Activated CD4-positive, CD25-positive, alpha-beta regulatory T cell treated with anti-CD3 and anti-CD28 coated beads, Interleukin-2, amount 50 U/mL, for 72 hours (primary cell): ENCODE results near the gene TSPAN5.

Source experiments
- DNase-seq: peaks from one replicate; pipeline ENCODE4 v3.0.0; 2021

TSPAN5 gene

DNA sequence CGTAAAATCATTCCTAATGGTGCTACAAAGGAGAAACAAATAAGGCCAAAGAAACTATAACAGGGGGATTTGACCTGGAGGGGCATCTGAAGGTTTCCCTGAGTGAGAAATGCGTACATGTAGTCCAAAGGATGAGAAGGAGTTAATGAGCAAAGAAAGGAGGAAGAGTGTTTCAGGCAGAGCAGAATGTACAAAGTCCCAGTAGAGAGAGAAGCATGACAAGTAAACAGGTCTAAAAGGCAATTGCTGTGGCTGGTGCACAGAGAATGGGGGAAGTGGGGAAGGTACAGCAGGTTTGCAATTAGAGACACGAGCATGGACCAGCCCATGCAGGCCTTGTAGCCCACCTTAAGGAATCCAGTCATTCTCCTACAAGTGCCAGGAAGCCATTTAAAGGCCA lies 145.5 kb downstream of the TSPAN5 start:
- no peak for DNase-seq

- no peak for DNase-seq
Measured at GRCh38 chr4:98510757-98511517, 147.5 kb downstream of the TSPAN5 start.

- DNase-seq: no peak
Measured at GRCh38 chr4:98510340-98510739, 148.1 kb downstream of the TSPAN5 start.

DNA sequence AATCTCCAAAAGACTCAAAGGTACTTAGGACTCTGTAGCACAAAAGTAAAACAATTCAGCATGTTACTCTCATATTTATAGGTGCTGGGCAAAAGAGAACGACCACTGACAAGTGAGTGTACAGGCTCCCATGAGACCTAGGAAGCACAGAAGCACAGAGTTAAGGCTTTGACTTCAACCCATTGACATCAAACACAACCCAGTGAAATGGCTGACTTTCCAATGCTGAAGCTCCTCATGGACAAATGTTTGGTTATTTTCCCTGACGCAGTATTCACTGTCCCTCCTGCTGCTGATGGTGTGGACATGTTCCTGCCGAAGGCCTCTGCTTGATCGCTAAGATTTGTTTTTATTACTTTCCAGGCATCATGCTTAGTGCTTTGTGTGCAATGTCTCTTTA lies 148.7 kb downstream of the TSPAN5 start:
- no peak for DNase-seq

DNA sequence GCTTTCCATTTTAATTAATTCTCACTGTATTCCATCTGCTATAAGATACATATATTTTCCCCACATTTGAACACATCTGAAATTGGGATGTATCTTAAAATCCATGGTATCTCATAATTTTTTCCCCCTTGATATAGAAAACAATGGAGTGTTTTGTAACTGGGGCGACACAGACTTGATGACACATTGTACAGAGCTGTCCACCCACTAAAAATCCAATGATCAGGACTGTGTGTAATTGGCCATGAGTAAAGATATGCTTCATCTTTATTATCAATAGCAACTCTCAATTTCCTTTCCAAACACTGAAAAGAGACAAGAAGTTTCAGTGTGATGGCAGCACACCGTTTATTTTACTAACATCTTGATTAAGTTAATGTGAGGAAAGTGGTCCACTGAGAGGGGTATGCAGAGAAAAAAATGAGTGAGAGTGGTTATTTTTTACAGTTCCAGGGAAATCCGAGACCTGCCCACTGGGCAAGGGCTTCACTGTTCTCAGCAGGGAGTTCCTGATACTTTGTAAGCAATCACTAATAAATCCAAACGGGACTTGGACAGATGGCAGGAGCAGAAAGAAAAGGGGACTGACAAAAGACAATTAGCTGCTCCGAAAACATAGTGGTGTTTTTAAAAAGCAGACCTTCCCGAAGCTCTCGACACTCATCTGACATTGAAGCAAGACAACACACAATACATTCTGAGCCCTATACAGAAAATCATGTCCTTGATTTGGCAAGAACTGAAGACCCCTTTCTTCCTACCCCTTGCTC lies 149.4 kb downstream of the TSPAN5 start:
- no peak for DNase-seq

DNA sequence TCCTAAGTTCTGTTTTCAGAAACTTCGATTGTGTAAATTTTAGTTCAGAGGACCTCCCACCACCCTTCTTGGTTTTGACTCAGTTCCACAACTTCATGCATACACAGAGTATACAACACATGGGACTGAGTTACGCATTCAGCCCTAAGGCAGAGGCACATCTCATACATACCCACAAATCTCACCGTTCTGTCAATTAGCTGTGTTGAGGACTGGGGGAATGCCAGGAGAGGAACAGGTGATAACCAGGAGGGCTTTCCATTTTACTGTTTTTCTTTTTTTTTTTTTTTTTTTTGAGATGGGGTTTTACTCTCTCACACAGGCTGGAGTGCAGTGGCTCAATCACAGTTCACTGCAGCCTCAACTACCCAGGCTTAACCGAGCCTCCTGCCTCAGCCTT lies 150.2 kb downstream of the TSPAN5 start:
- DNase-seq: no peak

GRCh38 chr4:98507299-98507698 lies 151.1 kb downstream of the TSPAN5 start:
- no peak for DNase-seq

DNA sequence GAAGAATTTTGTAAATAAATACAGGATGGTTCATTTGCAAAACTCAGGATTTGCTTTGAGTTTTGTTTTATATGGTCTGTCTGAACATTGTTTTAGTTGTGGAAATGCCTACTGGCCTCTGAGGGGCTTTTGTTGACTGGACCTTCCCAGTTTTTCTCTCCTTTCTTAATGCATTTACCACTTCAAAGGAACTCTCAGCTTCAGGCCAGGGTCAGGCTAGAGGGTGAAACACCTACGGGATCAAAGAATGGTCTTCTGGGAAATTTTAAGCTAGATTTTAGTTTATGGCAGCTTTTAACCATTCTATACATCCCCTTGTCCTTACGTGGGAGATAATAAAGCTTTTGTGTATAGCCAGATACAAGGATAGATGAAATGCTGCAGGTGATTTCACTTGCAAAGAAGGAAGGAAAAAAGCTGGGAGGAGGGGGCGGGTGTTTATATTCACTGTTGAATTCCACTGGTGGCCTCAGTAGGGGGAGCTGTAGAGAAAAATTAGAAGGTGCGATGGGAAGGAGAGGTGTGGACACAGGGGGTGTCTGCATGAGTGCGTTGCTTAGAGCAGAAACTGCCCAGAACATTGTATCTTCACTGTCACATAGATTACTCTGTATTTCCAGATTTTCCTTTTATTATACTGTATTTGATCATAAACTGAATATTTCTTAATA lies 151.8 kb downstream of the TSPAN5 start:
- DNase-seq: no peak

DNA sequence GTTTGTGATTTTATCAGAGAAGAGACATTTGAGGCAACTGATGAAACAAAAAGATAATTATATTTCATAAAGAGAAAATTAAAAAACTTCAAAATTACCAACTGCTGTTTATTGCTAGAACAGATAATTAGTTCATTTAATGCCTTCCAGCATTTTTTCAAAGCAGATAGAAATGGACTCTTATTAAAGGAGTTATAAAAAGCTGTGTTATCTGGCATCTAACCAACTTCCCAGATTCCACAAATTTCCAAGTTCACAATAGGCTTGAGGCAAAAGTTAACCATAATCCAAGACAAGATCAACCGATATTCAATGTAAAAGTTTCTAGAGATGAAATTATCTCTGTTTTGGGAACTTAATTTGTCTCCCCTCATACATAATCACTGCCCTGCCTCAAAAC lies 152.4 kb downstream of the TSPAN5 start:
- DNase-seq: no peak

DNA sequence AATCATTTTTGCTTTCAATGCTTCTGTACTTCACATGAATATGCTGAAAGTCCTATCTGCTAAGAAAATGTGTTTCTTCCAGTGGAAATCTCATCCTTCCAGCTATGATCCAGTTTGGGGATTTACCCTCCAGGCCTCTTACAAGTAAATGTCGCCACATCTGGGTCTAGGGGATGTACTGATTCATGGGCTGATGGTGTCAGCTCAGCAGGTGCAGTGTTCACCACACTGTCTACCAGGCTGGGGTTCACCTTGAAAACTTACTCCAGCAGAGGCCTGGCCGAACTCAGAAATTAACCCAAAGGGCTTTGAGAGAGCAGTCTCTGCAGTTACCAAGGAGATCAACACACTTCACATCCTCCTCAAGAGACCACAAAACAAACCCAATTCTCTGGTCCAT lies 154.3 kb downstream of the TSPAN5 start:
- no peak for DNase-seq

- no peak for DNase-seq
Measured at GRCh38 chr4:98503676-98504075, 154.7 kb downstream of the TSPAN5 start.

- no peak for DNase-seq
Measured at GRCh38 chr4:98502624-98503023, 155.8 kb downstream of the TSPAN5 start.

- no peak for DNase-seq
Measured at GRCh38 chr4:98502031-98502430, 156.4 kb downstream of the TSPAN5 start.

DNA sequence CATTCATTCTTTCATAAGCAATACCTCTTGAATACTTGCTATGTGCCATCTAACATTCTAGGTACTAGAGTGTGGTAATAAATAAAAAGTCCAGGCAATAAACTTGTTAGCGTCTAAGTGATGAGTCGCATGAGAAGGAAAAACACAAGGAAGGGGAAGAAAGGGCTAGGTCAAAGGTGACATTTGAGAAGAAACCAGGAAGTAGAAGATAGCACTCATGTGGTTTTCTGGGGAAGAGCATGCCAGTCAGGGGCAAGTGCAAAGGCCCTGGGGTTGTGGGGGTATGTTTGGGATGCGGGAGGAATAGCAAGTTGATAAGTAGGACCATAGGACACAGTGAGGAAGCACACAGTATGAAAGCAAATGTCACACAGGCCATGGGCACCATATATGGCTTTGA lies 157.0 kb downstream of the TSPAN5 start:
- no peak for DNase-seq

DNA sequence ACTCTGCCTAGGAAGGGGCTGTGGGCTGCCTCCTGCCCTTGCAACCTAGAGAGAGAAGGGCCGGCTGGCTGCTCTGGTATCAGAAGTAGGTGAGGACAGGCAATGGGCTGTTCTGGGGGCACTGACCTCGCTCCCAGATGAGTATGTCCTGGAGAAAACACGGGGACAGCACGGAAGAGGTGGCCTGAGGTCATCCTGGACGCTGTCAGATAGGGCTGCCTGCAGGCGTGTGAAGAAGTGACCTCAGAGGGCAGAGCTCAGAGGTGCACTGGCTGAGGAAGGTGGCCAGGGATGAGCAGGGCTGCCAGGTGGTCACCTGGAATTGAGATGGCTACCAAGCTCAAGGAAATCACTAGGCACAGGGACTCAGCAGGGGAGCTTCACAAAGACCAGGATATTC lies 159.6 kb downstream of the TSPAN5 start:
- no peak for DNase-seq

DNA sequence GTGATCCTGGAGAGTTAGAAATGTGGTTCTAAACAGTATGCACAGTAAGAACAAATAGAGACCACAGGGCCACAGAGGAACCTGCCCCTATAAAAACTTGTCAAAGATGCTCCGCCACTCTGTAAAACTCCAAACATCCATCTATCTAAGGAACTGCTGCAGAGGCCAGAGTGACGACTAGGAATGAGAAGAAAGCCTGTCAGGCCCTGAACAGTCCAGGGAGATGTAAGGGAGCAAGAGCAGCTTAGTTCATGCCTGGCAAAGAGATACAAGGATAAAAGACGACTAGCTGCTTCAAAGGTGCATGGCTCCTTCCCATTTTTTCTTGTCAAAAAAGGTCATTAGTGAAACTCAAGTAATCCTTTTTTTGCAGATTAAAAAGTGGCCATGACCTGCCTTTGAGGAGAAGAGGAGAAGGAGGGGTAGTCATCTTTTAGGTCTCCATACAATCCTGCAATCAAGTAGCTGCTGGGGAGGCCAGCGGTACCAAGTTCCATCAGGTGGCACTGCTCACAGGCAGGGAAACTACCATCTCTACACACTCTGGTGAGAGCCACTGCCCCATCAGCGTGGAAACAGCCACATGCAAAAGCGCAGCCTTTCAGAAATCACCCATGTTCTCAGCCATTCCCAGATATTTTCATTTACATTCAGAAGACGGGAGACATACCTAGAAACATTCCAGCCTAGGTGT lies 162.1 kb downstream of the TSPAN5 start:
- DNase-seq: no peak

- no peak for DNase-seq
Measured at GRCh38 chr4:98493296-98493695, 165.1 kb downstream of the TSPAN5 start.

- DNase-seq: no peak
Measured at GRCh38 chr4:98491899-98492559, 166.4 kb downstream of the TSPAN5 start.

- DNase-seq: no peak
Measured at GRCh38 chr4:98490251-98490650, 168.2 kb downstream of the TSPAN5 start.

DNA sequence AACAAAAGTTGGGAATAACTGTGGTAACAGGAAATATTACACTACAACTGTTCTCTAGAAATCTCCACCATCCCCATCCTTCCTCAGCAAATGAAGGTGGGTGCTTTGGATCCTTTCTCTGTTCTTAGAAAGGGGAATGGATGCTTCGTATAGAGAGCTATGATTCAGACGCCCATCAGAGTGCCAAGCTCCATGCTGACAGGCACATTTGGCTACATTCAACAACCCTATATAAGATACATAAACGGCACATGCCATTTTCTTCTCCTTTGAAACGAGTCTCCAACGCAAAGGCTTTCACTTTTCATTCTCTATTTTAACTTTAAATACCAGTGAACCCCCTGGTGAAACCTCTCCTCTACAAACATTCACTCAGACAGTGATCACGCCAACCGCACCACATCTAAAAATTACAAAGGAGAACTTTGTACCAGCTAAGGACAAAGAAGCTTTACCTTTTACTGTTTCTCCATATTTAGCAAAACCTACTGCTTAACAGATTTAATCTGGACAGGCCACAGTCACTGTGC lies 172.5 kb downstream of the TSPAN5 start:
- no peak for DNase-seq

- no peak for DNase-seq
Measured at GRCh38 chr4:98484031-98484430, 174.4 kb downstream of the TSPAN5 start.
